Subcutaneous adipose tissue (tissue), 4 donors: Measurements from ENCODE around the gene XPR1. TPM values are rescaled to one million over a fixed set of nuclear protein-coding genes. Genes with fewer than 3 reads are reported as not detected.

ENCODE experiments used
- total RNA-seq, 4 donors: library from RNA; depleted of rRNA; stranded (reverse); fragments of >200 nt; gene quantifications; one replicate each; pipeline ENCODE4 v1.1.0, GENCODE V29; 2016
- TF ChIP-seq, protein P1 (sequence below): fragments of 450-650 bp; IDR thresholded peaks from one replicate; pipeline ENCODE4 v1.5.1; 2016; ENCODE audit warnings: low read depth, mild to moderate bottlenecking, control low read depth, antibody characterized with exemption, moderate library complexity

XPR1 gene
- total RNA-seq, 4 donors from 2014 or later, result 15.0 to 40.6 (median 20.7) TPM

DNA sequence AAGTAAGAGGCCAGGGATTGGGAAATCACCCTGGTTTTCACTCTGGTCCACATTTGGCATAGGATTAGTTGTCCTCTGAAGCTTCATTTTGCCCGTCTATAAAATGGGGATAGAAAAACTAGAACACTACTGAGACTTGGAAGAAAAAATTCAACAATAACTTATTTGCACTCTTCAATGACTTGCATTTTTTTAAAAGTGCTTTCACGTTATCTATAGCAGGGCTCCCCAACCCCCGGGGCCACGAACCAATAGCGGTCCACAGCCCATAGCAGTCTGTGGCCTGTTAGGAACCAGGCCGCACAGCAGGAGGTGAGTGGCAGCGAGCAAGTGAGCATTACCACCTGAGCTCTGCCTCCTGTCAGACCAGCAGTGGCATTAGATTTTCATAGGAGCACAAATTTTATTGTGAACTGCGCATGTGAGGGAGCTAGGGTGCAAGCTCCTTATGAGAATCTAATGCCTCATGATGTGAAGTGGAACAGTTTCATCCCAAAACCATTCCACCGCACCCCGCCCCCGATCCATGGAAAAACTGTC is 283.7 kb downstream of the XPR1 start:
- TF ChIP-seq, protein P1, sequence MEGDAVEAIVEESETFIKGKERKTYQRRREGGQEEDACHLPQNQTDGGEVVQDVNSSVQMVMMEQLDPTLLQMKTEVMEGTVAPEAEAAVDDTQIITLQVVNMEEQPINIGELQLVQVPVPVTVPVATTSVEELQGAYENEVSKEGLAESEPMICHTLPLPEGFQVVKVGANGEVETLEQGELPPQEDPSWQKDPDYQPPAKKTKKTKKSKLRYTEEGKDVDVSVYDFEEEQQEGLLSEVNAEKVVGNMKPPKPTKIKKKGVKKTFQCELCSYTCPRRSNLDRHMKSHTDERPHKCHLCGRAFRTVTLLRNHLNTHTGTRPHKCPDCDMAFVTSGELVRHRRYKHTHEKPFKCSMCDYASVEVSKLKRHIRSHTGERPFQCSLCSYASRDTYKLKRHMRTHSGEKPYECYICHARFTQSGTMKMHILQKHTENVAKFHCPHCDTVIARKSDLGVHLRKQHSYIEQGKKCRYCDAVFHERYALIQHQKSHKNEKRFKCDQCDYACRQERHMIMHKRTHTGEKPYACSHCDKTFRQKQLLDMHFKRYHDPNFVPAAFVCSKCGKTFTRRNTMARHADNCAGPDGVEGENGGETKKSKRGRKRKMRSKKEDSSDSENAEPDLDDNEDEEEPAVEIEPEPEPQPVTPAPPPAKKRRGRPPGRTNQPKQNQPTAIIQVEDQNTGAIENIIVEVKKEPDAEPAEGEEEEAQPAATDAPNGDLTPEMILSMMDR, result no peak

DNA sequence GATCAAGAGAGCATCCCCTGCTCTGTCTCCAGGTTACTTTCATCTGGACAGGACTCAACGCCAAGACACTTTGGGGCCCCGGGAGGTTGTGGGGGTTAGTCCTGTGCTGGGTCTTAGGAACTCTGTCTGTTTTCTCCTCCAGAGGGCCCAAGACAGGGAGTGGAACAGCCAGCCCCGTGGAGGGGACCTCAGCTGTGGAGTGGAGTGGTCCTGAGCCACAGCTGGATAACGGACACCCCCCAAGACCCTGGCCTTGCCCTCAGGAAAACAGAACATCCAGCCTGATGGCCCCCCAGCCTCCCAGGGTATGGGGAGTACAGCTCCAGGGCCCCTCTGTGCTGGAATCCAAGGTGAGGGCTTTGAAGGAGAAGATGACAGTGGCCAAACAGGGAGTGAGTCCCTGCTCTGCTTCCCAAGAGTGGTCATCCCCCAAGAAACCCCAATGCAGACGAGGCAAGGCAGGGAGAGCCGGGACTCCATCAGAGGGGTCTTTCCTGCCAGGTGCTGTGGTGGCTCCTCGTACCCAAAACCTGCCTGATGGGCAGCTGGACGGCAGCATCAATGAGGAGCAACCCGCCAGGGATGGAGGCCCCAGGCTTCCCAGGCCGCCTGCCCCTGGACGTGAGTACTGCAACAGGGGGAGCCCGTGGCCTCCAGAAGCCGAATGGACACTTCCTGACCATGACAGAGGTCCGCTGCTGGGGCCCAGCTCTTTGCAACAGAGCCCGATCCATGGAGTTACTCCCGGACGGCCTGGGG is 284.4 kb downstream of the XPR1 start:
- TF ChIP-seq, protein P1, result no peak

DNA sequence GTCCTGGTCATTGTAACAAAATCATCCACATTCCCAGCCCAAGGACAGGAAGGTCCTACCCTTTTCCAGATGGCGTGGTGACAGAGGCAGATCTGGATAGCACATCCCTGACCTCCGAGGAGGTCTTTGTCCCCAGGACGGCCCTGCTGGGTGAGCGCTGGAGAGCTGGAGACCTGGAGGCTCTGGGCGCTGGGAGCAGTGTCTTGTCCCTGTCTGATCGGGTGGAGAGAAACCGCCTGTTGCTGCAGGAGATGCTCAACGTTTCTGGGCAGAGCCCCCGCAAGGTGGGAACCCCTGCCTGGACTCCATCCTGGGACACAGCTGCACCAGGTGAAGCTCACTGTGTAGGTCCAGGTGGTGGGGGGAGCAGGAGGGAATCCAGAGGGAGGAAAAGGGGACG is 284.9 kb downstream of the XPR1 start:
- TF ChIP-seq, protein P1, result no peak

DNA sequence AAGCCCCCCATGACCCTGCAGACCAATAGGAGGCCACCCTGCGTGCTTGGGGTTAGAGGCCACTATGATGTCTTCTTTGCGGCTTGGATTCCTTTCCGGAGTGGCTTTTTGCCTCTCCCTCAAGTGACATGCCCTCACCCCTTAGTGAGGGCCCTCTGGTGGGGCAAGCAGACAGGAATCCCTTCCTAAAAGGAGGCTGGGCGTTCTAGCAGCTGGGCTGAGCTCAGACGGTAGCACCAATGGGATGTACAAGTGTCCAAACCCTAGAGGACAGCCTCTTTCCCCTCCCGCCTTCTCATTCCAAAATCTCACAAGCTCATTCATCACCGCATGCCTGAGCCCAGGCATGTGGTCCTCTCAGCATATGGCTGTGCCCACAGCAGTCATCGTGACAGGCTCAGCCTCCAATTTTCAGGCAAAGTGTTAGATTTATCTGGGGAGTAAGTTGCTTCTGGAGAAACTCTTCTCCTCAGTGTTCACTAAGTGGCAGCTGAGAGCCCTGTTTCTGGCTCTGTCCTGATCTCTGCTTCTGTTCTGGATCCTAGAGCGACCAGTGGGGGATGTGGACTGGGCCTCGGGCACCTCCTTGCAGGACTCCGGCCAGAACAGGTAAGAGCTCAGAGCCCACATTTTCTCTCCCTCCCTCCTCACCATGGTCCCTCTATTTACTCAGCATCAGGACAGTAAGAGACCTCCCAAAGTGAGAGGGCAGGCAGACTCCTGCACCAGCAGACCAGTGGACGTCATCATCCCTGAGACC is 285.7 kb downstream of the XPR1 start:
- TF ChIP-seq, protein P1, result no peak

DNA sequence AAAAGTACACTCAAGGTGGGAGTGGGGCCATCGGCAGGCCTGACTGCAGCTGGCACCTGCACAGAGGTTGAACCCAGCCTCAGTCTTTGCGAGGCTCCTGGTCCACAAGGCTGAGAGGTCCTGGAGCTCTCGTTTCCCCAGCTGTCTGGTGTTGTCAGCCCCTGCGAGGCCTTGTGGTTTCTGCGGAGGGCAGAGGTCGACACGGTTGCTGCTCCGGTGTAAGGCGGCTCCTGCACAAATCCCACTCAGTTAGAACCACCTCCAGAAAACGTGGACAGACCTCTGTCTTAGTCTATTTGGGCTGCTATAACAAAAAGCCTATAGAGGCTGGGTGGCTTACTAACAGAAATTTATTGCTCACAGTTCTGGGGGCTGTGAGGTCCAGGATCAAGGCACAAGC is 286.7 kb downstream of the XPR1 start:
- TF ChIP-seq, protein P1, result no peak

DNA sequence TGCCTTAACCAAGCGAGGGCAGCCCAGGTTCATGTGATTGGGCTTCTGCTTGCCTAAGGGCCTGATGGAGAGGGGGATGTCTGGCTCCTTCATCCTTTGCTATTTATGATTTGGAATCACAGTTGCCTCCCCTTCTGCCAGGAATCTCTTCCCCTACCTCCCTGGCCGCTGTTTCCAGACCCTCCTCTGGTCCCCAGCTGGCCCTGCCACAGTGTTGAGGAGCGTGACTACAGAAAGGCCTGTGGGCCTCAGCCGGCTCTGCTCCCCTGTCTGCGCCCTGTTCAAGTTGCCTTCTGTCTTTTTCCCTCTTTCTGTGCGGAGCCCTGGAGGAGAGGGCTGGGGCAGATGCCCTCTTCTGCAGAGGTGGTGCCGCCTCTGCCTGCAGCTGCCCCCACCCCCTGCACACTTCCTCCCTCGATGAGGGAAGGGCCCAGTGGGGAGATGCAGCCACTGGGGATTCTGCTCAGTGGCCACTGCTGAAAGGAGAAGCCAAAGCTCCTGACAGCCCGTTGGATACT is 287.4 kb downstream of the XPR1 start:
- TF ChIP-seq, protein P1, result no peak

DNA sequence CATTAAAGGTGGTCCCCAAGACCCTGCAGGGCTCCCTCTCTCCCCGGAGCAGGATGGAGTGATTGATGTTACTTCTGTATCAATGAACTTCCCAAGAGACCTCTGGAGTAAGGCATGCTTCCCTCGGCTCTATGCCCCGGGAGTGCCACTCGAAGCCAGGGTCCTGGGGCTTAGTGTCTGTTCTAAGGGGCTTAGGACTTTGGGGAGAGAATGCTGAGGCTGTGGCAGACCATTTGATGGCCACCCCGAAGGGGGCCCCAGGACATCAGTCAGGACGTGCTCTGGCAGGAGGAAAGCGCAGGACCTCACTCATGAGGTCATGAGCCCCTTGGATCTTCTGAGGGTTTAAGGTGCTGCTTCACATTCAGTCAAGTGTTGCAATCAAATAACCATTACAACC is 288.4 kb downstream of the XPR1 start:
- TF ChIP-seq, protein P1, result no peak
